Measurements from ENCODE around the gene ITPK1.

The ITPK1 gene

DNA sequence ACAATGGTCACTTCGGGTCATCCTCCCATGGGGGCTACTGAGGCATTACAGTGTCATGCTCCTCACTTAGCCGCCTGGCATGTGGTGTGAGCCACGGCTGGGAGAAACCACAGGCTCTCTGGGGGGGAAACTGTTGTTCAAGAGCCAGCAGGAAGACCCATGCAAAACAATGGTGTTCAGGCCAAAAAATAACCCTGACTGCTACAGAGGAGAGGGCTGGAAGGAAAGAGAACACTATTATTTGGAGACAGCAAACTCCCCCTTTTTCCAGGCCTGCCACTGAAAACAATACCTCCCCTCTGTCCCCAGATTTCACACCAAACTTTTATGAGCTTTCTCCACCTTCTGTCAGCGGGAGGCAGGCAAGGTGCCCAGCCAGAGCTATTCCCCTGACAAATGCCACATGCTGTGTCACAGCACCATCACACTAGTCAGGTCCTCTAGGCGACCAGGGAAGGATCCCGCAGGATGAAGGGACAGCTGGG is 109.1 kb downstream of the ITPK1 start:
- Histone ChIP-seq H3K4me1 (ENCODE audit: insufficient read depth, low read length) (0 out of 2 replicates have a peak, but pooled peaks cover 6% of the 10 kb centered on the region), H3K9me3 (ENCODE audit: insufficient read depth, low read length, severe bottlenecking) (no peaks in the 10 kb centered on the region), H3K4me3 (ENCODE audit: low read depth in 1 of 2, low read length in 2 of 2) (no peak overlapping the region), H3K36me3 (ENCODE audit: insufficient read depth, low read length) (peaks cover 22% of the 10 kb centered on the region), H3K27me3 (ENCODE audit: insufficient read depth, low read length, poor library complexity) (no peaks in the 10 kb centered on the region), H3K9ac (ENCODE audit: low read depth, low read length) (no peak overlapping the region), H3K79me2 (ENCODE audit: insufficient read depth, low read length) (peaks cover 5% of the 10 kb centered on the region; the same call in 1 of the 2 replicates), H3K4me2 (ENCODE audit: insufficient read depth, low read length) (no peak overlapping the region), H4K20me1 (ENCODE audit: insufficient read depth, low read length) (peaks cover 58% of the 10 kb centered on the region), H3K27ac (ENCODE audit: low read length) (no peak overlapping the region), H2AFZ (ENCODE audit: low read depth, low read length) (no peak overlapping the region)
- DNase-seq = no peak
- ATAC-seq (ENCODE audit: insufficient read depth, low read depth) = no peak
- no peak for TF ChIP-seq EZH2 (IDR thresholded peaks at IDR 0.05; ENCODE audit: borderline replicate concordance, low read depth, low read length, severe bottlenecking)

DNA sequence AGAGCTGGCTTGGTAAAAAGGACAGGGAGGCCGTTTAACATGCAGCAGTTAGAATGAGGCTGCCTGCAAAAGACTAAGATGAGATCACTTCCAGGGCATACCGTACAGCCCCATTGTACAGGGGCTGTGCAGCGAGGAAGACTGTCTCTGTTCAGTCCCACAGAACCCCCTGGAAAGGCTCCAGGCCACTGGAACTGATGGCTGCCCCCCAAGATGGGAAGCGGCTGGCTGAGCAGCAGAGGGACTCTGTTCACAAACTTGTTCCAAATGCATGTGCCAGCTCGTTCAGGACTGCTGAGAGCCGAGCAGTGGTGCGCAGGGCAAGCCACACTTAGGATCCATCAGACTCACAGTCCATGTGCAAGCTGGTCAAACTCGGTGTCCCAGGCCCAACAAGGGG is 109.9 kb downstream of the ITPK1 start:
- no peak for ATAC-seq (ENCODE audit: insufficient read depth, low read depth)
- DNase-seq = no peak
- Histone ChIP-seq H3K36me3 (ENCODE audit: insufficient read depth, low read length) (peaks cover 18% of the 10 kb centered on the region), H3K9ac (ENCODE audit: low read depth, low read length) (no peak overlapping the region), H3K9me3 (ENCODE audit: insufficient read depth, low read length, severe bottlenecking) (no peaks in the 10 kb centered on the region), H3K4me1 (ENCODE audit: insufficient read depth, low read length) (0 out of 2 replicates have a peak, but pooled peaks cover 3% of the 10 kb centered on the region), H3K4me2 (ENCODE audit: insufficient read depth, low read length) (no peak overlapping the region), H3K4me3 (ENCODE audit: low read depth in 1 of 2, low read length in 2 of 2) (no peak overlapping the region), H4K20me1 (ENCODE audit: insufficient read depth, low read length) (peaks cover 51% of the 10 kb centered on the region), H3K27me3 (ENCODE audit: insufficient read depth, low read length, poor library complexity) (no peaks in the 10 kb centered on the region), H2AFZ (ENCODE audit: low read depth, low read length) (no peak overlapping the region), H3K79me2 (ENCODE audit: insufficient read depth, low read length) (peaks cover 5% of the 10 kb centered on the region; the same call in 1 of the 2 replicates), H3K27ac (ENCODE audit: low read length) (no peak overlapping the region)
- TF ChIP-seq CTCF (IDR thresholded peaks at IDR 0.05; ENCODE audit: borderline replicate concordance, extremely low read depth, low read length, poor library complexity, severe bottlenecking) = no peak
- no peak for TF ChIP-seq EZH2 (IDR thresholded peaks at IDR 0.05; ENCODE audit: borderline replicate concordance, low read depth, low read length, severe bottlenecking)

- DNase-seq = no peak
These were observed 110.5 kb downstream of the ITPK1 start for GRCh38 chr14:93005135-93005813.

More at GRCh38 chr14:93005135-93005813, 110.5 kb downstream of the ITPK1 start:
- Histone ChIP-seq H3K27me3 (ENCODE audit: insufficient read depth, low read length, poor library complexity) (no peaks in the 10 kb centered on the region), H3K4me1 (ENCODE audit: insufficient read depth, low read length) (0 out of 2 replicates have a peak, but pooled peaks cover 2% of the 10 kb centered on the region), H3K79me2 (ENCODE audit: insufficient read depth, low read length) (peaks cover 5% of the 10 kb centered on the region; the same call in 1 of the 2 replicates), H3K9me3 (ENCODE audit: insufficient read depth, low read length, severe bottlenecking) (no peaks in the 10 kb centered on the region), H3K4me2 (ENCODE audit: insufficient read depth, low read length) (no peak overlapping the region), H3K4me3 (ENCODE audit: low read depth in 1 of 2, low read length in 2 of 2) (no peak overlapping the region), H2AFZ (ENCODE audit: low read depth, low read length) (no peak overlapping the region), H3K36me3 (ENCODE audit: insufficient read depth, low read length) (peaks cover 18% of the 10 kb centered on the region), H3K9ac (ENCODE audit: low read depth, low read length) (no peak overlapping the region), H3K27ac (ENCODE audit: low read length) (no peak overlapping the region), H4K20me1 (ENCODE audit: insufficient read depth, low read length) (peaks cover 46% of the 10 kb centered on the region)
- no peak for TF ChIP-seq EZH2 (IDR thresholded peaks at IDR 0.05; ENCODE audit: borderline replicate concordance, low read depth, low read length, severe bottlenecking)
- no peak for TF ChIP-seq CTCF (IDR thresholded peaks at IDR 0.05; ENCODE audit: borderline replicate concordance, extremely low read depth, low read length, poor library complexity, severe bottlenecking)
- ATAC-seq (ENCODE audit: insufficient read depth, low read depth) = no peak

Measured in DND-41 (cell line).